ENCODE results near the gene GNAO1.

The GNAO1 gene

GRCh38 chr16:56348168-56349085 is 157.1 kb downstream of the GNAO1 start:
- DNase-seq (ENCODE audit: low read depth): no peak
- H3K4me3 ChIP-seq (ENCODE audit: low read depth, low read length): no peak overlapping the region
- TF ChIP-seq CTCF (IDR thresholded peaks at IDR 0.05; ENCODE audit: low read depth, low read length, missing control alignments): no peak

- DNase-seq (ENCODE audit: low read depth): no peak
- TF ChIP-seq CTCF (IDR thresholded peaks at IDR 0.05; ENCODE audit: low read depth, low read length, missing control alignments): peak; percentile 16
- no peak overlapping the region for H3K4me3 ChIP-seq (ENCODE audit: low read depth, low read length)
Observed at GRCh38 chr16:56349086-56349415, 157.8 kb downstream of the GNAO1 start.

- H3K4me3 ChIP-seq (ENCODE audit: low read depth, low read length): no peak overlapping the region
Observed at GRCh38 chr16:56349711-56350161, 158.4 kb downstream of the GNAO1 start.

GRCh38 chr16:56350491-56351405 is 159.5 kb downstream of the GNAO1 start:
- no peak for DNase-seq (ENCODE audit: low read depth)
- no peak for TF ChIP-seq CTCF (IDR thresholded peaks at IDR 0.05; ENCODE audit: low read depth, low read length, missing control alignments)
- H3K4me3 ChIP-seq (ENCODE audit: low read depth, low read length): no peak overlapping the region

More at GRCh38 chr16:56349711-56350161, 158.4 kb downstream of the GNAO1 start:
- no peak for DNase-seq (ENCODE audit: low read depth)
- TF ChIP-seq CTCF (IDR thresholded peaks at IDR 0.05; ENCODE audit: low read depth, low read length, missing control alignments): no peak

GRCh38 chr16:56351481-56351880 is 160.2 kb downstream of the GNAO1 start:
- H3K4me3 ChIP-seq (ENCODE audit: low read depth, low read length): no peak overlapping the region
- TF ChIP-seq CTCF (IDR thresholded peaks at IDR 0.05; ENCODE audit: low read depth, low read length, missing control alignments): no peak

GRCh38 chr16:56352351-56353053 is 161.2 kb downstream of the GNAO1 start:
- H3K4me3 ChIP-seq (ENCODE audit: low read depth, low read length): no peak overlapping the region
- DNase-seq (ENCODE audit: low read depth): no peak
- TF ChIP-seq CTCF (IDR thresholded peaks at IDR 0.05; ENCODE audit: low read depth, low read length, missing control alignments): no peak

More at GRCh38 chr16:56351481-56351880, 160.2 kb downstream of the GNAO1 start:
- no peak for DNase-seq (ENCODE audit: low read depth)

All from GM12864 (cell line).